Stimulated activated CD8-positive, alpha-beta memory T cell treated with anti-CD3 and anti-CD28 coated beads, Interleukin-4, amount 100 ng/mL, for 48 hours (primary cell): ENCODE data around the gene ALPK1.

ENCODE experiments used
- DNase-seq: peaks from one replicate; pipeline ENCODE4 v3.0.0-alpha.2; 2020

ALPK1 gene

DNA sequence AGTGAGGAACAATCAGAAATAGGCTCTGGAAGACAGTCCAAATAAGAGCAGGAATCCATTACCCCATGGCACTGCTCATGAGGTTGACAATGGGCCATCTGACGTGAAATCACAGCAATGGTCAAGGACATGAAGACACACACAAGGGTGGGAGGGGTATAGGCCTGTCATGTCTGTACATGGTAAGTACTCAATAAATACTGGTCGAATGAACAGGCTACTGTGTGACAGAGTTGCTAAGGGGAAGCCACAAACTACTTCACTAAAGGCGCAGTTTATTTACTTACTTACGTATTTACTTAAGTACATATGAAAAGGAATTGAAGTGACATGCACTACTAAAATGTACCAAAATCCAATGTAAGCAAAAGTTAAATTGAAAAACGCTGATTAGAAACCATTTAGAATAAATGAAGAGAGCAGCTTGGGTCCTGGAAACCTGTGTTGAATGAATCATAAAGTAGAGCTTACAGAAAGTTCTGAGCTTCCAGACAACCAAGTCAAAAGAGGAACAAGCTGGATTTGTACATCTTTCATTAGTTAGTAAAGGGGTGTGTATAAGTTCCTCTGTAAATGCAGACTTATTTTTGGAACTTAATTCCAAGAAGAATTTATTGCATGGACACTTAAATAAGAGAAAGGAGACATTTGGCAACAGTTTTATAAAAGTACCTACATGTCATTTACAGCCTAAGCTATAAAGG, 32.7 kb downstream of the ALPK1 start:
- DNase-seq = no peak

DNA sequence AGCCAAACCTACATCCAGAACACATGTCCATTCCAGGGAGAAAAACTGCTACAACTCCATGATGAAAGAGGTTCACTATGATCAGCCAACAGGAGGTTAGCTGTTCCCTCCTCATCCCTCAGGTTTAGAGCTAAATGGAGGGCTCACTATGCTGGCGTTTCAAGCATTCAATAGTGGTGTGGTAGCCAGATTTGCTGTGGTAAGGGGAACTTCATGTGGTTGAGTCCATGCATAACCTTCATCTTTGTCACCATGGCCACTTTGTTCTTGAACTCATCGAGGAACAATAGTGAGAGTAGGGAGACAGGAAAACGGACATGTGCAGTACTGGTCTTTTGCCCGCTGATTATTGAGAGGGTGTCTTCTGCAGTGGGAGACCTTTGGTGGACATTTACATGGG, 33.8 kb downstream of the ALPK1 start:
- no peak for DNase-seq

DNA sequence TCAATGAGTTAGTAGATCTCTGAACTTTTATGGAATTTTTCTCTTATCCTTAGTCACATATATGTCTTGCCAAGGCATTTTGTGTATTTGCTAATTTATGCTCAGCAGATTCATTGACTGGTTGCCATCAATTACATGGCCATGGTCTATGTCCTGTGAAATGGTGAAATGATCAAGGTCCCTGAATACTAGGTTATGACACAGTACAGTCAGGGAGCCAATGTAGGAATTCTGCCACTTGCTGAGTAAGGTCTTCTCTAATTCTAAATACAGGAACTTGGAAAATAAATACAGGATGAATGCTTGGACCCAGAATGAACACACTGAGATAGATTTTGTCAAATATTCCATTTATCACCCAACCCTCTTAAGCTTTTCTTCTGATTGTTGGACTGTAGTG, 35.2 kb downstream of the ALPK1 start:
- DNase-seq = no peak

DNA sequence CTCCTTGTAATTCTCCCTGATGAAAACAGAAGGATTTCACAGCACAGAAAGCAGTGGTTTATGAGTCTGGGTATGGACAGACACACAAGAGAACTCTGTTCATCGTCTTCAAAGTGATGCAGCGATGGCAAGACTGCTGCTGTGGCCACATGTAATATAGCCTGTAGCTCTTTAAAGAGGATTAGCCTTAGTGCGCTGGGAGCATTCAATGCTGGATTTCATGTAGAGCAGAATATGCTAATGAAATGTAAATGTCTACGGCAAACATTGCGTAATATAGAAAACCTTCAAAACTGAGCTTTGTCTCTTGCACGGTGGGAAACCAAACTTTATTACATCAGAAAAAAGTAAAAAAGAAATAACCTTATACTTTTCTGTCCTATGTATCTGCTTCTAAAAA, 42.9 kb downstream of the ALPK1 start:
- no peak for DNase-seq

DNA sequence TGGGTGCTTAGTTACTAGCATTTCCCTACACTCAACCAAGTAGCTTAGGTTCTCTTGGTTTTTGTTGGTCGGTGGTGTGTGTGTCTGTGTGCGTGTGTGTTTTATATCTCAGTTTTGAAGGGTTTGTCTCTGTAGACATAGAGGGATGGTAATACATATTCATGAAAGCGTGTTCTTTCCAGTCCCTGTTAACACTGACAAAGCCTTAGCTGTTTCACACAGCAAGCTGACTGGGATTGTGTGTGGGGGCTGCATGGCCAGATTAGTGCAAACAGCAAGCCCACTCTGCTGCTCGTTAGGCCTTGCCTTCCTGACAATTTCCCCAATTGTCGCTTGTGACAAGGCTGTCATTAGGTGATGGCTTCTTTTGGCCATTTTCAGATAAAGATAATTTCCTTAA, 43.9 kb downstream of the ALPK1 start:
- DNase-seq = no peak

DNA sequence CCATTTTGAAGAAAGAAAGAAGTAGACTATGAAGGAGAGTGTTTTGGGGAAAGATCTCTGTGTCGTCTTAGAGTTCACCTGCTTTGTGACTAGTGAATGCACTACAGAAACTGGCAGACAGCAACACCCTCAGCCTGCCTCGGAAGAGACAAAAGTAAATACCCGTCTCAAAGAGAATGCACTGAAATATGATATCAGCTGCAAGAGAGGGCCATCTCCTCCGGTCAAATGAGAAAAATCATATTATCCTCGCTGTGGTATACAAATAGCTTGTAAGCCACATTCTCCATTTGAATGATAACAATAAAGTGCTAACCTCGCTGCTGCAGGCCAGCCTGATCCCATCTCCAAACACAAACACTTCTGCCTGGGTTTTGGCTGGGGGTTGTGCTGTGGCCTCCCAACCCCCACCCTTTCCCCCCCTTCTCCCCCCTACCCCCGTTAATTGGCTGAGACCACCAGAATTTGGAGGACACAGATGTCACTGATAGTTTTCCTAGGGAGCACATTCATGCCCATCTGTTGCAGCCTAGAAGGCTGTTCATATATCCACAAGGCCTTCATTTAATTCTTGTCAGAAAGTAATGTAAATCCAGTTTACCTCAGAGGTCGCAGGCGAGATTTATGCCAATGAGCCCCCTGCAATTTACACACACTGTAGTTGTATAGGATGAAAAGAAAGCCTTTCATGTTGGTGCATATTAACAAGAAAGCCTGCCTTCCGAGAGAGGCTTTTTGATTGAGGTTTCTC, 46.3 kb downstream of the ALPK1 start:
- DNase-seq = no peak

DNA sequence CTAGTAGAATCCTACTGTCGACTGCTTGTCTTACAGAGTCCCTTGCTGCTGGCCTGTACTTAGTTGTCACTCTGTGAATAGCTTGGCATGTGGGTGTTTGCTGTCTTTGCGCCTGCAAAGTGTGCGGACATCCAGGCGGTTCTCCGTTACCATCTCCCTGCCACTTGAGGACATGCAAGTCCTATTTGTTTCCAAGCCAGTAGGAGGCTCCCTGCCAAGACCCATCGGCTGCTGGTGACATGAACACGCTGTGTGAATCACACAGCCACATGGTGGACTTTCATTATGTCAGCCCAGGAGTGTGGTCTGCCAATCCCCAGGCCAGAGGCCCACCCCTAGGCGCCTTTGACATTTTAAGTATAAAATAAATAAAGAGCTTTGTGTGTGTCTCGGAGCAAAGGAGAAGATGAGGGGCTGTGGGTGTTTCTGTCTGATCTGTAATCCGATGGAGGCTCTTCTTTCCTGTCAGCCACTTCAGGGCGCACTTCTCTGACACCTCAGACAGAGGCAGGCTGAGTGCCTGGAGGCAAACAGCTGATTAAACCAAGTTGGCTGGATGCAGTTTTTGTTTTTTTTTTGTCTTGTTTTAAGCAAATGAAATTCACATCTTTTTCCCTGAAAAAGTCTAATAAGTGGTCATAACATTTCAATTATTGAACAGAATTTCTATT, 51.5 kb downstream of the ALPK1 start:
- DNase-seq = no peak

DNA sequence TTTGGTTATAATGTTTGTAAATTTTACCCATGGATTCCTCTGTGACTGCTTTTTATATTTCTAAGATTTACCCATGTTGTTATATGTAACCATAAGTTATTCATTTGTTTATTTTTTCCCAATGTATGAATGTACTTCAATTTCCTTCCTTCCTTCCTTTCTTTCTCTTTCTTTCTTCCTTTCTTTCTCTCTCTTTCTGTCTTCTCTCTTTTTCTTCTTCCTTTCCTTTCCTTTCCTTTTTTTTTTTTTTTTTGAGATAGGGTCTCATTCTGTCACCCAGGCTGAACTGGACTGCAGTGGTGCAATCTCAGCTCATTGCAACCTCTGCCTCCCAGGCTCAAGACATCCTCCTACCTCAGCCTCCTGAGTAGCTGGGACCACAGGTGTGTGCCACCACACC, 55.6 kb downstream of the ALPK1 start:
- DNase-seq = no peak

DNA sequence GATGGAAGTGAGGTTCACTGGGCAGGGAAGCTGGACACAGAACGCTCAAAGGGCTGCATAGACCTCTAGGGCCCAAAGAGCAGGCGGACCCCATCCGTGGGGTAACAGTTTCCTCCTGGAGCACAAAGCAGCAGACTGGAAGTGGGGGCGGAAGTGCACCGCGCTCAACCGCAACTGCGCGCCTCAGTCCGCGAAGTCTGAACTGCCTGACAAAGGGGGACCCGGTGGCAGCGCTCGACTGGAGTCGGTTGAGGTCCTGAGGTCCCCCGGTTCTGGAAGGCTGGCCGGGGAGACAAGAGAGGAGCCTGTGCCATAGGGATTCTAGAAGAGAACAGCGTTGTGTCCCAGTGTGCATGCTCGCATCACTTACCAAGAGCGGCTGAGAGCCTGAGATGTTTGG, 58.5 kb downstream of the ALPK1 start:
- DNase-seq = no peak

DNA sequence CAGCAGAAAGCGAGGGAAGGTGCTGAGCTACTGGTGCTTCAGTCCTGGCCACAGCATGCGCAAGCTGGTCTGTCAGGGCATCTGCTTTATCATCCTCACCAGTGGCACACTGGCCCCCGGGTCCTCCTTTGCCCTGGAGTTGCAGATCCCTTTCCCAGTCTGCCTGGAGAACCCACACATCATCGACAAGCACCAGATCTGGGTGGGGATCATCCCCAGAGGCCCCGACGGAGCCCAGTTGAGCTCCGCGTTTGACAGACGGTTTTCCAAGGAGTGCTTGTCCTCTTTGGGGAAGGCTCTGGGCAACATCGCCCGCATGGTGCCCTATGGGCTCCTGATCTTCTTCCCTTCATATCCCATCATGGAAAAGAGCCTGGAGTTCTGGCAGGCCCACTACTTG, 60.3 kb downstream of the ALPK1 start:
- DNase-seq = no peak

DNA sequence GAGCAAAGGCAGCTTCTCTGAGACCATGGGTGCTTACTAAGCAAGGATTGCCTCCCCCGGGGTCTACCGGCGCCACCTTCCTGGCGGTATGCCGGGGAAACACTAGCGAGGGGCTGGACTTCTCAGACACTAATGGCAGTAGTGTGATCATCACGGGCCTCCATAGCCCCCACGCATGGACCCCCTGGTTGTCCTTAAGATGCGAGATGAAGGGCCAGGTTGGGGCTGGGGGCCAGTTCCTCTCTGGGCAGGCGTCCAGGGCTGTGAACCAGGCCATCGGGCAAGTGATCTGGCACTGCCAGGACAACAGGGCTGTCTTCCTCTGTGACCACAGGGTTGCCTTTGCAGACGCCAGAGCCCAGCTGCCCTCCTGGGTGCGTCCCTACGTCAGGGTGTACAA, 60.7 kb downstream of the ALPK1 start:
- DNase-seq = no peak

DNA sequence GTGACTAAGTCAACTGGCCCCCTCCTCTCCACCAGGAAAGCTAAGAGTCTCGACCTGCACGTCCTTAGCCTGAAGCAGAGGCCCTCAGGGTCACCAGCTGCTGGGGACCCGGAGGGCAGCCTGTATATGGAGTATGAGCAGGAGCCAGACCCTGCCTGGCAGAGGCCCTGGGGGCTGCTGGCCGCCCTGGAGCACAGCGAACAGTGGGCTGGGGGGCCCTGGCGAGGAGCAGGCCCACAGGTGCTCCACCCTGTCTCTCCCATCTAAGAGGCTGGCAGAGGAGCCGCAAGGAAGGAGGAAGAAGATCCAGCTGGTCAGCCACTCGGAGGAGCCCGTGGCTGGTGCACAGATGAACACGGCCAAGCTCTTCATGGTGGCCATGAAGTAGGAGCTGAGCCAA, 61.2 kb downstream of the ALPK1 start:
- DNase-seq = no peak

DNA sequence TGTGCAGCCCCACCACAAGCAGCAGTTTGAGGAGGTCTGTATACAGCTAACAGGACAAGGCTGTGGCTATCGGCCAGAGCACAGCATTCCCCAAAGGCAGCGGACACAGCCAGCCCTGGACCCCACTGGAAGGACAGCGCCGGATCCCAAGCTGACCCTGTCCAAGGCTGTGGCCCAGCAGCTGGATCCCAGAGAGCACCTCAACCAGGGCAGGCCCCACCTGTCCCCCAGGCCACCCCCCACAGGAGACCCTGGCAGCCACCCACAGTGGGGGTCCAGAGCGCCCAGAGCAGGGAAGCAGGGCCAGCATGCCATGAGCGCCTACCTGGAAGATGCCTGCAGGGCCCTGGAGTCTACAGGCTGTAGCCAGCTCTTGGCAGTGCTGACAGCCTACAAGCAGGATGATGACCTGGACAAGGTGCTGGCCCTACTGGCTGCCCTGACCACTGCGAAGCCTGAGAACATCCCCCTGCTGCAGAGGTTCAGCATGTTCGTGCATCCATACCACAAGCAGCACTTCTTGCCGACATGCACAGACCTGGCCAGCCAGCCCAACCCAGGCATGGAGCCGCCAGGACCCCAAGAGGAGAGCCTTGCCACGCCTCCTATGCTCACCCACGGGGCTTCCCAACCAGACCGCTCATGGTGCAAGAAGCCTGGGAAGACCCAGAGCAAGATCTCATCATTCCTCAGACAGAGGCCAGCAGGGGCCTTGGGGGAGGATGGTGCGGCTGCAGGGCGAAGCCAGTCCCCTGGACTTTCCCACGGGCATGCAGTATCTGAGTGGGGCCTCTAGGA, 62.0 kb downstream of the ALPK1 start:
- DNase-seq = no peak

DNA sequence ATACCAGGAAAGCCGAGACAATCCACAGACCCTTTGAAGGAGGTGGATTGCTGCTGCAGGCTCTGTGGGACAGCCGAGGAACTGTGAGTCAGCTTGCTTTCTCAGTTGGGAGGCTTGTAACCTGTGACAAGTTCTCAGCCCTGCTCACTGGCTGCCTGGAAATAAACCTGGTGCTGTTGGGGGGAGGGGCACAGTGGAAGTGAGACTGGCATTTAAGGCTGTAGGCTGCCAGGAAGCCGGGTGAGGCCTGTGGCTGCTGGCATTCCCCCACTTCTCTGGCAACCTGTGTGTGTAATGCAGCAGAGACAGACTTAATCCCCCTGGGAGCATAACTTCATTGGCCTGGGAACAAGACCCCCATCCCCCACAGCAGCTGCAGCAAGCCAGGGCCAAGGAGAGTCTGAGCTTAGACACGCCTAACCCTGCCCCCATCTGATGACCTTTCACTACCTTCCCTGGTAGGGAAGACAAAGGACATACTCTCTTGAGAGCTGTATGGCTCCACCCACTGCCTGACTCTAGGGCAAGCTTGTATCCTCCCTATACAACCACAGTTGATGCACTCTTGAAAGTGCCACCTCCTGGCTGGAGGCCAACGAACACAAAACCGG, 64.1 kb downstream of the ALPK1 start:
- DNase-seq = no peak

DNA sequence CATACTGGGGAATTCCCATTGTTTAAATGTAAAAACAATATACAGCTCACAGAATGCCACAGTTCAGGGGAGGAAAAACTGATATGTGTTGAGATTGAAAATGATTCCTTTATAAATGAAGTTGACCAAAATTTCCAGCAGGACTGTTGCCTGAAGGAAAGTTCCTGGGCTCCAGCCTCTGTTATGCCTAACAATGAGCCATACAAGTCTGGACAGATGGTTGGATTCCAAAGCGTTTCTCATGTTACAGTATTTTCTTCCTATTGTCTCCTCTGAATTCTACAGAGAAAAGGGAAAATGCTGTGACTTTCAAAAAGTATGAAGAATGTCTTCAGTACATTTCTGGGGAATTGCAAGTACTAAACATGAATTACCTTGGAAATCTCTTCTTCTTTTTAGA, 73.3 kb downstream of the ALPK1 start:
- no peak for DNase-seq

DNA sequence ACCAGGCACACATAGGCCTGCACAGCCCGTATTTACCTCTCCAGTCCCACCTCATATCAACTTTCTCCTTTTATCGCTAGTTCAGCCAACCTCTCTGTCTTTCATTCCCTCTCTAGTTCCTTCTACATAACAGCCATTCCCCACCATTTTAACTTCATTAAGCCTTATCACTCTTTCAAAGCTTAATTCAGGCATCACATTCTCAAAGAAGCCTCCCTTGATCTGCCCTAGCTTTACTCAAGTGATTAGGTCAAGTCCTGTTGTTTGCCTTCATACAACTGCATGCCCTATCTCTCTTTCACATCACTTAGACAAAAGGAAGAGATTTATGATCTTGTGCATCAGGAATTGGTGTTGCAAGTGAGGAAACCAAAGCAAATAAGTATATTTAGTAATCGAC, 74.2 kb downstream of the ALPK1 start:
- DNase-seq = no peak

DNA sequence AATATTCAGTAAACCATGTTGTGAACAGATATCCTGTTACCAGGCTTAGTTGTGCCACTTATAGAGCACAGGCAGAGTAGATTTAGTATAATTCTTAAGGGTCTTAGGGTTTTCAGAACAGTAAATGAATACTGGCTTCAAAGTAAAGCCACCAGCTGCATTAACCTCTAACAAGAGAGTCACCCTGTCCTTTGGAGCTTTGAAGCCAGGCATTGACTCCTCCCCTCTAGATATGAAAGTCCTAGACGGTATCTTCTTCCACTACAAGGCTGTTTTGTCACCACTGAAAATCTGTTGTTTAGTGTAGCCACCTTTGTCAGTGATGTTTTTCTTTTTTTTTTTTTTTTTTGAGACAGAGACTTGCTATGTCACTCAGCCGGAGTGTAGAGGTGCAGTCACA, 77.7 kb downstream of the ALPK1 start:
- no peak for DNase-seq

DNA sequence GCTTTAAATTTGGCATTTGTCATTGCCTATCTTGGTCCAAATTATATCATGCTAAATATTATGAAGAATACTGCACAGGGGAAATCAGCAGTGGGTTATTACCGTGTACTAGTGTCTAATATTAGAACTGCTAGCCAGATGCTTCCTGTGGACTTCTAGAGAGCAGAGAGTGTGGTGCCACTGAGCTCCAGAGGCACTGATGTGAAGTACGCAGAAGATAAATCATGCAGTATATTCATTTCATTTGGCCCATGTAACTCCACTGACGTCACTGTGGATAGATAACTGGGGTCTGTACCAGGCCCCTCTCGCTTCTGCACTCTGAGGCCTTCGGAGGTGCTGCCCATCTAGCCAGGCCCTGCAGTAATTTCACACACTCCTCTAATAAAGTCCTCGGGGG, 80.0 kb downstream of the ALPK1 start:
- no peak for DNase-seq

DNA sequence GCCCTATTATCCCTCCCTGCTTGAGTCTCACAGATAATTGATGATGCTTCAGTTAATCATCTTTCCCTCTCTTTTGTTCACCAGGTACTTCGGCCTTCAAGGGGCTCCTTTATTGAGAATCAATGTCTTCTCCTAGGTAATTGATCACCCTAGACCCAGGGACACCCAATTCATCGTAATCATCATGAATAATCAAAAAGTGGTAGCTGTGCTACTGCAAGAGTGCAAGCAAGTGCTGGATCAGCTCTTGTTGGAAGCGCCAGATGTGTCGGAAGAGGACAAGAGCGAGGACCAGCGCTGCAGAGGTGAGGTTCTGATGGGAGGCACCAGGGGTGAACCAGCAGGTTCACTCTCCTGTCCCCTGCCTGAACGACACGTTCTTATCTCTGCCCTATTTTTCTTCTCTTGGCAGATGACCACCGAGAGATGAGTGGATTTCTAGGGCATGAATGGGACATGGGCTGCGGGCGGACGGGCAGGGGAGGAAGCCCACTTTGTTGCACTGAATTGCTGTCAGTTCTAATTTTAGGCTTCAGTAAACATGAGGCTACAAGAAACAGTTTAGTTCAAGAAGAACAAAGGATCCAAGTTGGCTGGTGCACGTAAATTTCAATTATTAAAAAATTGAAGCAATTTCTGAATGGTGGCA, 80.5 kb downstream of the ALPK1 start:
- DNase-seq = no peak

DNA sequence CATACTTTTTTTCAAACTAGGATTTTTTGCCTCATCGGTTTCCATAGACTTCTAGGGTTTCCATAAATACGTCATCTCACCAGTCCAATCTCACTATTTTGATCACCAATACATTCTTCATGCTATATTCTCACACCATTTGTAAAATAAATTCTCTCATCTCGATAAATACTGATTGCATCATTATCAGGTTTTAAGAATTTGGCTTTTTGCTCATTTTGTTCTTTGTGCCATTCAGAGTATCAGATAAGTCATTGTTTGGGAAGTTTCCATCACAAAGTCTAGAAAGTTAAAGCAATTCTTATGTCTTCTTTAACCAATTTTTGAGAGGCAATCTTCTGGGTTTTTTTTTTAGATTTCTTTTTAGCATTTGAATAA, 81.1 kb downstream of the ALPK1 start:
- DNase-seq = no peak

DNA sequence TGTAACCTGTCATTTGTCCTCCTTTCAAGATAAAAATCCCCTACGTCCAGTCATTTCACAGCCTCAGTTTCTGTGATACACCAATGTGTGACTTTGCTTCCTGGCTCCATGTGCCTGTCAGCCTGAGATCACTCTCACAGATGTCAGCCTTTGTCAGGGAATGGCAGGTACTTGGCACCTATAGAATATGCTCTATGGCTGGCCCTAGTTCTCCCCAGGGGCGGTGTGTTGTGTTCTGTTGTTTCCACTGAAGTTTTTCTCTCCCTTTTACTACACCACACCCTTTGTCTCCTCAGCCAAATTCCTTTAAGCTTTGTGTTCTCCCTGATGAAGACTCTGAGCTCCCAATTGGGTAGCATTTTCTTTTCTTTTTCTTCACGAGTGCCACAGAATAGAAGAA, 81.7 kb downstream of the ALPK1 start:
- DNase-seq = no peak

DNA sequence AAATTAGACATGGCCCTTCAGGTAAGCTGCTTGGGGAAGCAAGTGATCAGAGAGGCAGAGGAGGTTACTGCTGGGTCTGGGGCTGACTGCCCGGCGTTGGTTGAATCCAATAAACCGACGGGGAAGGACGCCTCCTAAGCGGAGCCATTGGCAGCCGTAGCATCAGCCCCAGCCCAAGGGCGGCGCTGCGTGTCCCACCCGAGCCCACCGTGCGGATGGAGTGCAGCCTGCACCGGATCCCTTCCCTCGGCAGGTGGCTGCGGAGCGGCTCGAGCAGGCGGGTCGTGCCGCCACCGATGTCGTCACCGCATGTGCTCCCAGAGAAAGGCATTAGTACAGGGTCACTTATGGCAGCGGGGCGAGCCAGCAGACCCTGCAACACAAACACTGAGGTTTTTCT, 82.1 kb downstream of the ALPK1 start:
- DNase-seq = no peak
